ENCODE measurements around the gene KIF2A. TPM values are rescaled to one million over a fixed set of nuclear protein-coding genes. Genes with fewer than 3 reads are reported as not detected.

The KIF2A gene
- total RNA-seq, 4 donors from 2014 or later = 36.5 to 45.6 (median 41.9) TPM

DNA sequence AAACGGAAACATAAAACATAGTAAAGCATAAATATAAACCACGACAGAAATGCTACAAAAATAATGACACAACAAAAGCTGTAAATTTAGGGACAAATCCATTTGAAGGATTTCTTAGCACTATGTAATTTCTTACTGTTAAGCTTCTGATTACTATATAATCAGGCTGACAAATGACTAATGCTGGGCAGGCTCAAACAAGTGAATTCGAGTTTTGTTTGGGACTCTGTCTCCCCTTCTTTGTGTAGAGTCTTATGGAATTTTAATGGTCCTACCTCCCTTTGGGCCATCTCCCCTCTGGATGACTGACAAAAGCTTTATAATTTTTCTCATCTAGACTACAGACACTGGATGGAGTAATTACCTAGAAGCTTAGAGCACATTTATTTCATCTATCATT is 24.6 kb upstream of the KIF2A start:
- TF ChIP-seq, protein P1, sequence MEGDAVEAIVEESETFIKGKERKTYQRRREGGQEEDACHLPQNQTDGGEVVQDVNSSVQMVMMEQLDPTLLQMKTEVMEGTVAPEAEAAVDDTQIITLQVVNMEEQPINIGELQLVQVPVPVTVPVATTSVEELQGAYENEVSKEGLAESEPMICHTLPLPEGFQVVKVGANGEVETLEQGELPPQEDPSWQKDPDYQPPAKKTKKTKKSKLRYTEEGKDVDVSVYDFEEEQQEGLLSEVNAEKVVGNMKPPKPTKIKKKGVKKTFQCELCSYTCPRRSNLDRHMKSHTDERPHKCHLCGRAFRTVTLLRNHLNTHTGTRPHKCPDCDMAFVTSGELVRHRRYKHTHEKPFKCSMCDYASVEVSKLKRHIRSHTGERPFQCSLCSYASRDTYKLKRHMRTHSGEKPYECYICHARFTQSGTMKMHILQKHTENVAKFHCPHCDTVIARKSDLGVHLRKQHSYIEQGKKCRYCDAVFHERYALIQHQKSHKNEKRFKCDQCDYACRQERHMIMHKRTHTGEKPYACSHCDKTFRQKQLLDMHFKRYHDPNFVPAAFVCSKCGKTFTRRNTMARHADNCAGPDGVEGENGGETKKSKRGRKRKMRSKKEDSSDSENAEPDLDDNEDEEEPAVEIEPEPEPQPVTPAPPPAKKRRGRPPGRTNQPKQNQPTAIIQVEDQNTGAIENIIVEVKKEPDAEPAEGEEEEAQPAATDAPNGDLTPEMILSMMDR (IDR thresholded peaks at IDR 0.05; ENCODE audit: low read depth) = no peak

DNA sequence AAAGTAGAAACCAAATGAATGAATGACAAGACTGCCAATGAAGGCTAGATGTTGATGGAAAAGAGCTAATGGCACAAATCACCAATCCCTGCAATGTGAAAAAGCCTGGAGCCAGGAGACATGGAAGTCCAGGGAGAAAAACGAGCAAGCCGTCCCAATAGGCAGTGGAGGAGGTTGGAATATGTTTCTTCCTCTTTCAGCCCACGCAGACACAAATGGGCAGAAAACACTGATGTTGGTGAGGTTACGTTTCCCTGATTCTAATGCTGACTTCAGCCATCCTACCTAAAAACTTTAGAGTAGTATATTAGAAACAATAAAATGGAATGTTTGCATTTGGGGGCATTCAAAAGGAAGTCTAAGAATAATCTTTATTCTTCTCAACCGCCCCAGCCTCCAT is 23.9 kb upstream of the KIF2A start:
- TF ChIP-seq, protein P1 (IDR thresholded peaks at IDR 0.05; ENCODE audit: low read depth) = no peak

DNA sequence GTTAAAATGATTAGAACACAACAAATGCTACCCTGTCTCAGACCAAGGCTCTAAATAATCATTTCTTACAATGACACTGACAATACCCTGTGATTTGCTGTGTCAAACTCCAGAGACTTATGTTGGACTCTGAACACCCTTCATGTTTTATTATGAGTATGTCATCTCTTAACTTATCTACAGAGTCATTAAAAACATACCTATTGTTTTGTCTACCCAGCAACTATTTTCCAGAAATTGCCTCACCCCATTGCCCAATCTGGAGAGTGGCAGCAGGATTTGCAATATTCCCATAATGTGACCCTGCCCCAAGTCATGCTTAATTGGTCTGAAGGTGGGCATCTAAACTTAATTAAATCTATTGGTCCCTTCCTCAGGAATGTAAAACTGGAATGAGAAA is 23.0 kb upstream of the KIF2A start:
- TF ChIP-seq, protein P1 (IDR thresholded peaks at IDR 0.05; ENCODE audit: low read depth) = no peak

DNA sequence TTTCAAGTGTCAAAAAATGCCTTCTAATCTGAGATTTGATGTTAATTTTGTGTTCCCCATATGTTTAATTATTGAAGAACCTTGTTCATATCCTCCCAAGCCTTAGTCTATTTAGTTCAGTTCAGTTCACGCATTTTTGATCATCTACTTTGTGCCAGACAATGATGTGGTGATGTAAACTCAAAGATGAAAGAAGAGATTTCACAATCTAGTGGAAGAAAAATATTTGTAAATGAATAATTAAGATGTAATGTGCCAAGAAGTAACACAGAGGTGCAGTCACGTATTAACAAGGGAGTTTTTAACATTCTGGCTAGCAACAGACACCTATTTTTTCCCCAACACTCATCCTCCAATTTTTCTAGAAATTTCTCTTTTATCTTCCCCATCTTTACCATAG is 22.1 kb upstream of the KIF2A start:
- TF ChIP-seq, protein P1 (IDR thresholded peaks at IDR 0.05; ENCODE audit: low read depth) = no peak

DNA sequence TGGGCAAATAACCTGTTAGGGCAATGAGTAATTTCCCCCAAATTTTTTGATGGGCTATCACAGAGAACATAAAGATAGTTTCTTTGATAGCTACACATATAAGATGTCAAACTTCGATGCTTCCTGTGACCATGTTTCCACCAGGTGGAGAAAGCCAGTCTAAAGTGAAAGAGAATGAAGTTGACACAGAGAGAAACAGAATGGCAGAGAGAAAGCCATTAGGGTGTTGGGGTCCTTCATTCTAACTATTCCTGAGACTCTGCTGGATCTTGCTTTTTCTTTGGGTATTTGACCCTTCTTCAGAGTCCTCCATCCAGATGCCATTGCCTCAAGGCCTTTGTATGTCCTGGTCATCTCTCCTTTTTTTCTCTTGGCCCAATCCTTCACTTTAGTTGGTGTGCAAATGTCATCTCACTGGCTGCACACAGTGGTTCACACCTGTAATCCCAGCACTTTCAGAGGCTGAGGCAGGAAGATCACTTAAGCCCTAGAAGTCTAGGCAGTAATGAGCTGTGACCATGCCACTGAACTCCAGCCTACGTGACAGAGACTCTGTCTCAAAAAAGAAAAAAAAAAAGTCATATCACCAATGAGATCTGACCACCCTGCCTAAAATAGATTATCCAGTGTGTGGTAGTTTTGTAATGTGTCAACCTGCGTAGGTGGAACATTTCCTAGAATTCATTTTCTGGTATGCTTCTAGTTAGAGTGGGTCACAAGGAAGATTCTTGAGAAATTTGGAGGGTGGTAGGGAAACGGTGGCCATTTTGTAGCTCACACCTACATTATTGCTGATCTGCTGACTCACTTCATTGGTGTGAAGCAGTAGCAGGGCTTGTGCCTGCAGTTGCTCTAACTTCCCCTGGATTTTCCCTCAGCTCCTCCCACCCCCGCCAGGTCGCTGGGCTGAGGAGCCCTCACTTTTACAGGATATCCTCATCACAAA is 20.8 kb upstream of the KIF2A start:
- TF ChIP-seq, protein P1 (IDR thresholded peaks at IDR 0.05; ENCODE audit: low read depth) = no peak

DNA sequence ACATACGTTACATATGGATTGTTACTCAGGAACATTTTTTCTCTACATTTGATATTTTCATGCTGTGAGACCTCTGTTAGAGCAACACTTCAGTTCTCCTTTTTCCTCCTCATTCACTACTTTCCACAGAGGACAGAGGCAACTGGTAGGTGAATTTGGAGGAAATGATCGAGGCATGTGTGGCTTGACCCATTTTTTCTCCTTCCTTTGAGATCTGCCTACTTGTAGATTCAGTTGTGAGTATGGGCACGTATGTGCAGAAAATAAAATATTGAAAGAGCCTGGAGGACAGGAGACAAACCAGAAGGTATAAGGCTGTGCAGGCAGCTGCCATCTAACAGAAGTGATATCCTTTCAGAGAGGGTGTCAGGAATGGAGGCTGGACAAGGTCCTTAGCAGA is 19.2 kb upstream of the KIF2A start:
- TF ChIP-seq, protein P1 (IDR thresholded peaks at IDR 0.05; ENCODE audit: low read depth) = no peak

DNA sequence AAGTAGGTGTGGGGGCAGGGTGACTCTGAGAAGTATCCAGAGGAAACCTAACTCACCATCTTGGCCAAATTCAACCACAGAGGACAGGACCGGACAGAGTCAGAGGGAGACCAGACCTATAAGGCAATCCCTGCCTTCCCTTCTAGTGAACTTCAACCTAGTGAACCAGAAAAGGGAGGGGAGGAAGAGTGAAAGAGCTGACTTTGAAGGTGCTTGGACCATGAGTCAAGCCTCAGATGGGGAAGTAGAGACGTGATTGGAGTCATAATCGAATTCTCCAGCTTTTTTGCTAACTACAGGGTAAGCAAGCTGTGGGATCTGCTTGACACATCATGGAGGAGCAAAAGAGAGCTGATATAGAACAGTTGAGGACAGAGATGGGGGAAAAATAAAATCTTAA is 18.8 kb upstream of the KIF2A start:
- TF ChIP-seq, protein P1 (IDR thresholded peaks at IDR 0.05; ENCODE audit: low read depth) = no peak

Measured in subcutaneous adipose tissue (tissue), 4 donors.